ENCODE results near the gene CCDC8. TPM values are rescaled to one million over a fixed set of nuclear protein-coding genes. Genes with fewer than 3 reads are reported as not detected.
"Not testable (repeated sequence)": the region's sequence is repeated elsewhere in the genome, so short reads cannot be mapped to it uniquely, and the experiment has no call there.

Gene CCDC8
- total and polyA plus RNA-seq, 5 donors from 2014 or later = not detected

GRCh38 chr19:46441866-46442265, 28.5 kb upstream of the CCDC8 start:
- H3K4me3 ChIP-seq (ENCODE audit: low read depth, low read length) = no peak overlapping the region
- no peak overlapping the region for H3K4me3 Mint-ChIP-seq
- H3K27ac Mint-ChIP-seq = no peak overlapping the region
- peaks cover 0 to 4% (median 2%) of the 10 kb centered on the region in 4 donors for H3K4me1 Mint-ChIP-seq
- H3K27me3 ChIP-seq (ENCODE audit: control insufficient read depth, insufficient read depth, low read length) = no peaks in the 10 kb centered on the region
- ATAC-seq (ENCODE audit: low read depth in 2 of 2) (no peak), DNase-seq (no peak)
- no peak overlapping the region for H3K27ac ChIP-seq (ENCODE audit: insufficient read depth, low read length, poor library complexity, severe bottlenecking)
- H3K9me3 Mint-ChIP-seq = peaks cover 0 to 2% (median 0%) of the 10 kb centered on the region in 7 donors
- no peaks in the 10 kb centered on the region for H3K36me3 Mint-ChIP-seq
- H3K4me1 ChIP-seq (ENCODE audit: control insufficient read depth, insufficient read depth, low read length, poor library complexity, severe bottlenecking) = no peaks in the 10 kb centered on the region
- no peaks in the 10 kb centered on the region for H3K36me3 ChIP-seq (ENCODE audit: control insufficient read depth, insufficient read depth, low read length)
- peaks cover 12% of the 10 kb centered on the region for H3K27me3 Mint-ChIP-seq
- H3K9me3 ChIP-seq (ENCODE audit: control insufficient read depth in 2 of 2, low read length in 2 of 2) = no peaks in the 10 kb centered on the region

GRCh38 chr19:46435689-46436088, 22.3 kb upstream of the CCDC8 start:
- DNase-seq; H3K27ac ChIP-seq (ENCODE audit: insufficient read depth, low read length, poor library complexity, severe bottlenecking); H3K4me1 ChIP-seq (ENCODE audit: control insufficient read depth, insufficient read depth, low read length, poor library complexity, severe bottlenecking); H3K36me3 Mint-ChIP-seq; ATAC-seq (ENCODE audit: low read depth in 2 of 2); H3K27ac Mint-ChIP-seq; H3K27me3 ChIP-seq (ENCODE audit: control insufficient read depth, insufficient read depth, low read length); H3K36me3 ChIP-seq (ENCODE audit: control insufficient read depth, insufficient read depth, low read length); H3K4me3 Mint-ChIP-seq; H3K9me3 Mint-ChIP-seq; H3K9me3 ChIP-seq (ENCODE audit: control insufficient read depth in 2 of 2, low read length in 2 of 2); H3K4me3 ChIP-seq (ENCODE audit: low read depth, low read length); H3K4me1 Mint-ChIP-seq: not testable (repeated sequence)
- H3K27me3 Mint-ChIP-seq = peaks cover 38% of the 10 kb centered on the region

- peaks cover 45% of the 10 kb centered on the region for H3K27me3 Mint-ChIP-seq
- H3K9me3 ChIP-seq (ENCODE audit: control insufficient read depth in 2 of 2, low read length in 2 of 2) = no peaks in the 10 kb centered on the region
- no peak overlapping the region for H3K27ac ChIP-seq (ENCODE audit: insufficient read depth, low read length, poor library complexity, severe bottlenecking)
- no peaks in the 10 kb centered on the region for H3K36me3 ChIP-seq (ENCODE audit: control insufficient read depth, insufficient read depth, low read length)
- H3K36me3 Mint-ChIP-seq = no peaks in the 10 kb centered on the region
- no peaks in the 10 kb centered on the region for H3K27me3 ChIP-seq (ENCODE audit: control insufficient read depth, insufficient read depth, low read length)
- H3K4me1 ChIP-seq (ENCODE audit: control insufficient read depth, insufficient read depth, low read length, poor library complexity, severe bottlenecking) = no peaks in the 10 kb centered on the region
- H3K27ac Mint-ChIP-seq = peak overlapping the region in 1 of 3 donors; percentile 10
- no peak overlapping the region for H3K4me3 Mint-ChIP-seq
- DNase-seq (no peak), ATAC-seq (ENCODE audit: low read depth in 2 of 2) (no peak)
- no peaks in the 10 kb centered on the region for H3K9me3 Mint-ChIP-seq
- H3K4me1 Mint-ChIP-seq = peaks cover 0 to under 1% (median 0%) of the 10 kb centered on the region in 4 donors
- H3K4me3 ChIP-seq (ENCODE audit: low read depth, low read length) = no peak overlapping the region
Measured at GRCh38 chr19:46435009-46435408, 21.6 kb upstream of the CCDC8 start.

GRCh38 chr19:46433470-46433869, 20.1 kb upstream of the CCDC8 start:
- Mint-ChIP-seq H3K27me3 (peaks cover 61% of the 10 kb centered on the region), H3K4me1 (peaks cover 0 to 14% (median 7%) of the 10 kb centered on the region in 4 donors)
- H3K9me3 ChIP-seq (ENCODE audit: control insufficient read depth in 2 of 2, low read length in 2 of 2); H3K27ac Mint-ChIP-seq; ATAC-seq (ENCODE audit: low read depth in 2 of 2); H3K27me3 ChIP-seq (ENCODE audit: control insufficient read depth, insufficient read depth, low read length); H3K36me3 Mint-ChIP-seq; H3K4me3 Mint-ChIP-seq; H3K27ac ChIP-seq (ENCODE audit: insufficient read depth, low read length, poor library complexity, severe bottlenecking); H3K36me3 ChIP-seq (ENCODE audit: control insufficient read depth, insufficient read depth, low read length); H3K4me1 ChIP-seq (ENCODE audit: control insufficient read depth, insufficient read depth, low read length, poor library complexity, severe bottlenecking); H3K9me3 Mint-ChIP-seq; H3K4me3 ChIP-seq (ENCODE audit: low read depth, low read length); DNase-seq: not testable (repeated sequence)

- H3K9me3 Mint-ChIP-seq = no peaks in the 10 kb centered on the region
- H3K27ac Mint-ChIP-seq = no peak overlapping the region
- H3K4me3 ChIP-seq (ENCODE audit: low read depth, low read length) = no peak overlapping the region
- H3K36me3 Mint-ChIP-seq = no peaks in the 10 kb centered on the region
- DNase-seq (no peak), ATAC-seq (ENCODE audit: low read depth in 2 of 2) (no peak)
- no peak overlapping the region for H3K4me3 Mint-ChIP-seq
- no peaks in the 10 kb centered on the region for H3K36me3 ChIP-seq (ENCODE audit: control insufficient read depth, insufficient read depth, low read length)
- H3K27me3 ChIP-seq (ENCODE audit: control insufficient read depth, insufficient read depth, low read length) = peaks cover 7% of the 10 kb centered on the region
- H3K9me3 ChIP-seq (ENCODE audit: control insufficient read depth in 2 of 2, low read length in 2 of 2) = no peaks in the 10 kb centered on the region
- peaks cover 11% of the 10 kb centered on the region for H3K4me1 ChIP-seq (ENCODE audit: control insufficient read depth, insufficient read depth, low read length, poor library complexity, severe bottlenecking)
- H3K27me3 Mint-ChIP-seq = peaks cover 69% of the 10 kb centered on the region
- peaks cover 0 to 21% (median 11%) of the 10 kb centered on the region in 4 donors for H3K4me1 Mint-ChIP-seq
- no peak overlapping the region for H3K27ac ChIP-seq (ENCODE audit: insufficient read depth, low read length, poor library complexity, severe bottlenecking)
Measured at GRCh38 chr19:46431824-46432223, 18.5 kb upstream of the CCDC8 start.

- H3K27ac ChIP-seq (ENCODE audit: insufficient read depth, low read length, poor library complexity, severe bottlenecking) = no peak overlapping the region
- no peaks in the 10 kb centered on the region for H3K9me3 Mint-ChIP-seq
- H3K36me3 Mint-ChIP-seq = no peaks in the 10 kb centered on the region
- no peak overlapping the region for H3K4me3 ChIP-seq (ENCODE audit: low read depth, low read length)
- no peaks in the 10 kb centered on the region for H3K9me3 ChIP-seq (ENCODE audit: control insufficient read depth in 2 of 2, low read length in 2 of 2)
- peaks cover 9% of the 10 kb centered on the region for H3K27me3 ChIP-seq (ENCODE audit: control insufficient read depth, insufficient read depth, low read length)
- H3K4me1 ChIP-seq (ENCODE audit: control insufficient read depth, insufficient read depth, low read length, poor library complexity, severe bottlenecking) = peaks cover 11% of the 10 kb centered on the region
- ATAC-seq (ENCODE audit: low read depth in 2 of 2) = no peak
- peak overlapping the region in 1 of 4 donors; percentile 21 for H3K4me3 Mint-ChIP-seq
- no peak overlapping the region for H3K27ac Mint-ChIP-seq
- no peak for DNase-seq
- peaks cover 76% of the 10 kb centered on the region for H3K27me3 Mint-ChIP-seq
- no peaks in the 10 kb centered on the region for H3K36me3 ChIP-seq (ENCODE audit: control insufficient read depth, insufficient read depth, low read length)
- peaks cover 0 to 24% (median 13%) of the 10 kb centered on the region in 4 donors for H3K4me1 Mint-ChIP-seq
Measured at GRCh38 chr19:46429999-46430398, 16.6 kb upstream of the CCDC8 start.

GRCh38 chr19:46428239-46429135, 15.1 kb upstream of the CCDC8 start, which contains the start of gene PNMA8C:
PNMA8C (minus strand) TSS chr19:46428936; CDS start chr19:46428359, 577 bp downstream.
- Mint-ChIP-seq H3K4me3 (peak within 1 kb of the TSS; percentile 17 to 73 (median 58)), H3K27ac (peak within 1 kb of the TSS in 2 of 3 donors; percentile 43 to 69), H3K9me3 (no peaks in the 10 kb centered on the region), H3K36me3 (no peaks in the 10 kb centered on the region), H3K27me3 (peaks cover 82% of the 10 kb centered on the region), H3K4me1 (peaks cover 0 to 24% (median 13%) of the 10 kb centered on the region in 4 donors)
- DNase-seq (peak in 2 of 3 donors; percentile 12 to 68), ATAC-seq (ENCODE audit: low read depth in 2 of 2) (peak; percentile 53 to 55)
- H3K9me3 ChIP-seq (ENCODE audit: control insufficient read depth in 2 of 2, low read length in 2 of 2) = no peaks in the 10 kb centered on the region
- peaks cover 9% of the 10 kb centered on the region for H3K27me3 ChIP-seq (ENCODE audit: control insufficient read depth, insufficient read depth, low read length)
- H3K4me3 ChIP-seq (ENCODE audit: low read depth, low read length) = no peak within 1 kb of the TSS
- H3K27ac ChIP-seq (ENCODE audit: insufficient read depth, low read length, poor library complexity, severe bottlenecking) = no peak within 1 kb of the TSS
- H3K4me1 ChIP-seq (ENCODE audit: control insufficient read depth, insufficient read depth, low read length, poor library complexity, severe bottlenecking) = peaks cover 11% of the 10 kb centered on the region
- H3K36me3 ChIP-seq (ENCODE audit: control insufficient read depth, insufficient read depth, low read length) = no peaks in the 10 kb centered on the region

Data from CD4-positive, CD25-positive, alpha-beta regulatory T cell (primary cell).